ENCODE results near the gene IGF2BP2.
"Not testable (repeated sequence)": the region's sequence is repeated elsewhere in the genome, so short reads cannot be mapped to it uniquely, and the experiment has no call there.

Gene IGF2BP2

GRCh38 chr3:185778821-185779220 lies 46.0 kb downstream of the IGF2BP2 start:
- TF ChIP-seq, protein P1, sequence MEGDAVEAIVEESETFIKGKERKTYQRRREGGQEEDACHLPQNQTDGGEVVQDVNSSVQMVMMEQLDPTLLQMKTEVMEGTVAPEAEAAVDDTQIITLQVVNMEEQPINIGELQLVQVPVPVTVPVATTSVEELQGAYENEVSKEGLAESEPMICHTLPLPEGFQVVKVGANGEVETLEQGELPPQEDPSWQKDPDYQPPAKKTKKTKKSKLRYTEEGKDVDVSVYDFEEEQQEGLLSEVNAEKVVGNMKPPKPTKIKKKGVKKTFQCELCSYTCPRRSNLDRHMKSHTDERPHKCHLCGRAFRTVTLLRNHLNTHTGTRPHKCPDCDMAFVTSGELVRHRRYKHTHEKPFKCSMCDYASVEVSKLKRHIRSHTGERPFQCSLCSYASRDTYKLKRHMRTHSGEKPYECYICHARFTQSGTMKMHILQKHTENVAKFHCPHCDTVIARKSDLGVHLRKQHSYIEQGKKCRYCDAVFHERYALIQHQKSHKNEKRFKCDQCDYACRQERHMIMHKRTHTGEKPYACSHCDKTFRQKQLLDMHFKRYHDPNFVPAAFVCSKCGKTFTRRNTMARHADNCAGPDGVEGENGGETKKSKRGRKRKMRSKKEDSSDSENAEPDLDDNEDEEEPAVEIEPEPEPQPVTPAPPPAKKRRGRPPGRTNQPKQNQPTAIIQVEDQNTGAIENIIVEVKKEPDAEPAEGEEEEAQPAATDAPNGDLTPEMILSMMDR (IDR thresholded peaks at IDR 0.05; ENCODE audit: insufficient read depth, low read depth, low read length, missing control alignments), result no peak
- H3K4me3 ChIP-seq (ENCODE audit: low read depth, low read length), result no peak overlapping the region
- DNase-seq (ENCODE audit: low read depth), result no peak

GRCh38 chr3:185778094-185778493 lies 46.7 kb downstream of the IGF2BP2 start:
- TF ChIP-seq, protein P1 (IDR thresholded peaks at IDR 0.05; ENCODE audit: insufficient read depth, low read depth, low read length, missing control alignments), result no peak
- no peak overlapping the region for H3K4me3 ChIP-seq (ENCODE audit: low read depth, low read length)
- no peak for DNase-seq (ENCODE audit: low read depth)

DNA sequence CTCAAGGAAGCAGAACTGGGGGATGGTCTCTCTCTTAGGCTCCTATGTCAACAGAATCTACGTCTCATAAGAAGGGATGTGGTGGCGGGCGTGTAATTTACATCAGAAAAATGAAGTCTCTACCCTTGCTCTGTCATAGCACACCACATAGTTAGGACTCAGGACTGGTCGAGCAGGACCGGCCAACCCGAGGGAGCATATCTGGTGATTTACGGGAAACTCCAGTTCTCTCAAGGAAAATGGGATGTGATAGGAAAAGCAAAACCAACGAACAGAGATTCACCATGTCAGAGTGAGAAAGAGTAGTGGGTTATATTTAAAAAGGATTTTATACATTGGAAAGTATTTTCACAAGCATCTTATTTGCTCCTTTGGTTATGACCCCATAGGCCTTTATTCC lies 54.7 kb downstream of the IGF2BP2 start:
- TF ChIP-seq, protein P1 (IDR thresholded peaks at IDR 0.05; ENCODE audit: insufficient read depth, low read depth, low read length, missing control alignments), result no peak
- DNase-seq (ENCODE audit: low read depth), result no peak
- H3K4me3 ChIP-seq (ENCODE audit: low read depth, low read length), result no peak overlapping the region

GRCh38 chr3:185768578-185768982 lies 56.3 kb downstream of the IGF2BP2 start:
- DNase-seq (ENCODE audit: low read depth), result peak; percentile 90
- TF ChIP-seq, protein P1 (IDR thresholded peaks at IDR 0.05; ENCODE audit: insufficient read depth, low read depth, low read length, missing control alignments), result peak; percentile 69
- not testable (repeated sequence) for H3K4me3 ChIP-seq (ENCODE audit: low read depth, low read length)

- TF ChIP-seq, protein P1 (IDR thresholded peaks at IDR 0.05; ENCODE audit: insufficient read depth, low read depth, low read length, missing control alignments), result no peak
- no peak overlapping the region for H3K4me3 ChIP-seq (ENCODE audit: low read depth, low read length)
- peak; percentile 15 for DNase-seq (ENCODE audit: low read depth)
Measured at GRCh38 chr3:185767002-185767688, 57.7 kb downstream of the IGF2BP2 start.

GRCh38 chr3:185766329-185767001 lies 58.4 kb downstream of the IGF2BP2 start:
- DNase-seq (ENCODE audit: low read depth), result no peak
- TF ChIP-seq, protein P1 (IDR thresholded peaks at IDR 0.05; ENCODE audit: insufficient read depth, low read depth, low read length, missing control alignments), result no peak
- no peak overlapping the region for H3K4me3 ChIP-seq (ENCODE audit: low read depth, low read length)
